Stimulated activated CD4-positive, alpha-beta T cell treated with anti-CD3 and anti-CD28 coated beads, TNF-alpha, amount 100 ng/mL, for 24 hours (primary cell): ENCODE data around the gene PTPRM.

ENCODE experiments used
- DNase-seq, 3 experiments: peaks; one replicate each; pipeline ENCODE4 v3.0.0-alpha.2; 2020; ENCODE audit warnings: low read depth in 3 of 3

PTPRM gene

GRCh38 chr18:8174771-8175170 lies 607.7 kb downstream of the PTPRM start:
- DNase-seq: no peak

- DNase-seq: no peak
Measured at GRCh38 chr18:8175501-8176061, 608.5 kb downstream of the PTPRM start.

- DNase-seq: no peak
Measured at GRCh38 chr18:8176109-8176508, 609.0 kb downstream of the PTPRM start.

- DNase-seq: no peak
Measured at GRCh38 chr18:8176554-8176953, 609.4 kb downstream of the PTPRM start.

- DNase-seq: no peak
Measured at GRCh38 chr18:8177330-8178016, 610.4 kb downstream of the PTPRM start.

GRCh38 chr18:8186413-8186812 lies 619.3 kb downstream of the PTPRM start:
- no peak for DNase-seq

- no peak for DNase-seq
Measured at GRCh38 chr18:8188184-8188583, 621.1 kb downstream of the PTPRM start.

- no peak for DNase-seq
Measured at GRCh38 chr18:8190980-8191379, 623.9 kb downstream of the PTPRM start.

GRCh38 chr18:8194431-8194830 lies 627.3 kb downstream of the PTPRM start:
- no peak for DNase-seq

GRCh38 chr18:8196238-8196637 lies 629.1 kb downstream of the PTPRM start:
- no peak for DNase-seq

- no peak for DNase-seq
Measured at GRCh38 chr18:8197499-8197898, 630.4 kb downstream of the PTPRM start.

- no peak for DNase-seq
Measured at GRCh38 chr18:8207996-8208395, 640.9 kb downstream of the PTPRM start.

- no peak for DNase-seq
Measured at GRCh38 chr18:8208716-8209115, 641.6 kb downstream of the PTPRM start.

- DNase-seq: no peak
Measured at GRCh38 chr18:8212896-8213780, 646.0 kb downstream of the PTPRM start.

GRCh38 chr18:8215741-8216140 lies 648.6 kb downstream of the PTPRM start:
- no peak for DNase-seq

- DNase-seq: no peak
Measured at GRCh38 chr18:8217051-8217564, 650.0 kb downstream of the PTPRM start.

GRCh38 chr18:8218197-8218596 lies 651.1 kb downstream of the PTPRM start:
- no peak for DNase-seq

- no peak for DNase-seq
Measured at GRCh38 chr18:8221452-8221851, 654.3 kb downstream of the PTPRM start.

- DNase-seq: no peak
Measured at GRCh38 chr18:8224576-8224975, 657.5 kb downstream of the PTPRM start.

GRCh38 chr18:8229040-8229439 lies 661.9 kb downstream of the PTPRM start:
- no peak for DNase-seq

GRCh38 chr18:8229787-8230186 lies 662.7 kb downstream of the PTPRM start:
- DNase-seq: no peak

GRCh38 chr18:8231316-8231715 lies 664.2 kb downstream of the PTPRM start:
- no peak for DNase-seq

GRCh38 chr18:8232791-8233190 lies 665.7 kb downstream of the PTPRM start:
- DNase-seq: no peak
